ENCODE results near the gene ODR4.

ODR4 gene

GRCh38 chr1:186403632-186404031 lies 28.0 kb downstream of the ODR4 start:
- in situ Hi-C loops (cut with MboI; ENCODE audit: low sequenced_read_pairs, unreplicated experiment), result no loop called here
- no peak for DNase-seq (ENCODE audit: low spot score)
- no peak for TF ChIP-seq CTCF (IDR thresholded peaks at IDR 0.05; ENCODE audit: borderline replicate concordance, control extremely low read depth, extremely low read depth, insufficient read depth, missing control alignments)

GRCh38 chr1:186404454-186405051 lies 28.9 kb downstream of the ODR4 start:
- peak; percentile 29 for TF ChIP-seq CTCF (IDR thresholded peaks at IDR 0.05; ENCODE audit: borderline replicate concordance, control extremely low read depth, extremely low read depth, insufficient read depth, missing control alignments)
- peak; percentile 50 for DNase-seq (ENCODE audit: low spot score)
- in situ Hi-C loops (cut with MboI; ENCODE audit: low sequenced_read_pairs, unreplicated experiment), result no loop called here

GRCh38 chr1:186409091-186409490 lies 33.5 kb downstream of the ODR4 start:
- TF ChIP-seq CTCF (IDR thresholded peaks at IDR 0.05; ENCODE audit: borderline replicate concordance, control extremely low read depth, extremely low read depth, insufficient read depth, missing control alignments), result no peak
- in situ Hi-C loops (cut with MboI; ENCODE audit: low sequenced_read_pairs, unreplicated experiment), result no loop called here
- DNase-seq (ENCODE audit: low spot score), result peak; percentile 28

- DNase-seq (ENCODE audit: low spot score), result no peak
- in situ Hi-C loops (cut with MboI; ENCODE audit: low sequenced_read_pairs, unreplicated experiment), result no loop called here
These were observed 37.7 kb downstream of the ODR4 start for GRCh38 chr1:186413319-186413718.

GRCh38 chr1:186418503-186418902 lies 42.9 kb downstream of the ODR4 start:
- DNase-seq (ENCODE audit: low spot score), result no peak
- in situ Hi-C loops (cut with MboI; ENCODE audit: low sequenced_read_pairs, unreplicated experiment), result no loop called here
- no peak for TF ChIP-seq CTCF (IDR thresholded peaks at IDR 0.05; ENCODE audit: borderline replicate concordance, control extremely low read depth, extremely low read depth, insufficient read depth, missing control alignments)

More at GRCh38 chr1:186413319-186413718, 37.7 kb downstream of the ODR4 start:
- TF ChIP-seq CTCF (IDR thresholded peaks at IDR 0.05; ENCODE audit: borderline replicate concordance, control extremely low read depth, extremely low read depth, insufficient read depth, missing control alignments), result no peak

GRCh38 chr1:186420311-186420710 lies 44.7 kb downstream of the ODR4 start:
- TF ChIP-seq CTCF (IDR thresholded peaks at IDR 0.05; ENCODE audit: borderline replicate concordance, control extremely low read depth, extremely low read depth, insufficient read depth, missing control alignments), result no peak
- no peak for DNase-seq (ENCODE audit: low spot score)
- in situ Hi-C loops (cut with MboI; ENCODE audit: low sequenced_read_pairs, unreplicated experiment), result no loop called here
